Common myeloid progenitor, CD34-positive (primary cell): ENCODE results near the gene SNRNP200.

Source experiments
- CTCF ChIA-PET: fragments of 350-600 bp; sonication (Branson Sonifier 250); formaldehyde crosslinking; loops from one replicate; lab custom pipeline; 2021; ENCODE audit warnings: antibody characterized with exemption; lab: Charles Lee
- POLR2A ChIA-PET: fragments of 350-600 bp; sonication (Branson Sonifier 250); formaldehyde crosslinking; loops from one replicate; lab custom pipeline; 2021; ENCODE audit warnings: antibody characterized with exemption; lab: Charles Lee
- DNase-seq, 3 donors: peaks; one replicate each; pipeline versions ENCODE4 v3.0.0 to v3.0.0-alpha.2; 2013
- H3K27ac ChIP-seq, 2 experiments: 1 replicate in 1 of 2; 2 replicates in 1 of 2; pipeline ENCODE4 v1.7.0; 2013; ENCODE audit warnings: inconsistent platforms in 2 of 2, low read length in 2 of 2, mild to moderate bottlenecking in 2 of 2, low read depth in 1 of 2, moderate library complexity in 1 of 2; ENCODE audit not compliant: severe bottlenecking in 2 of 2, insufficient read depth in 1 of 2, poor library complexity in 1 of 2
- H3K27me3 ChIP-seq, 5 experiments: replicated peaks in 2 of 5; 1 replicate in 3 of 5; 2 replicates in 2 of 5; pipeline versions ENCODE4 v1.6.1 to v1.7.0; 2013; ENCODE audit warnings: low read length in 4 of 5, mild to moderate bottlenecking in 2 of 5, moderate library complexity in 2 of 5, inconsistent platforms in 1 of 5; ENCODE audit not compliant: insufficient read depth in 5 of 5, control insufficient read depth in 4 of 5
- H3K36me3 ChIP-seq, 4 experiments: 1 replicate in 2 of 4; 2 replicates in 2 of 4; pipeline versions ENCODE4 v1.6.1 to v1.7.0; 2013; ENCODE audit warnings: low read length in 3 of 4, control low read depth in 1 of 4, mild to moderate bottlenecking in 1 of 4; ENCODE audit not compliant: control insufficient read depth in 4 of 4, insufficient read depth in 4 of 4
- H3K4me1 ChIP-seq, 4 experiments: 1 replicate in 3 of 4; 2 replicates in 1 of 4; pipeline versions ENCODE4 v1.6.1 to v1.7.1; 2013; ENCODE audit warnings: low read length in 3 of 4, mild to moderate bottlenecking in 3 of 4, control low read depth in 1 of 4, inconsistent platforms in 1 of 4, moderate library complexity in 1 of 4; ENCODE audit not compliant: control insufficient read depth in 4 of 4, insufficient read depth in 4 of 4; ENCODE audit errors: control extremely low read depth in 1 of 4
- H3K4me3 ChIP-seq, 7 experiments: 1 replicate in 4 of 7; 2 replicates in 3 of 7; pipeline versions ENCODE4 v1.5.1 to v1.7.0; 2013; ENCODE audit warnings: mild to moderate bottlenecking in 7 of 7, low read length in 6 of 7, moderate library complexity in 6 of 7, inconsistent platforms in 2 of 7, low read depth in 2 of 7, control low read depth in 1 of 7; ENCODE audit not compliant: insufficient read depth in 4 of 7, control insufficient read depth in 1 of 7; ENCODE audit errors: extremely low read depth in 1 of 7
- H3K9me3 ChIP-seq, 5 experiments: 1 replicate in 4 of 5; 2 replicates in 1 of 5; pipeline versions ENCODE4 v1.6.1 to v1.7.1; 2013; ENCODE audit warnings: low read length in 4 of 5, mild to moderate bottlenecking in 2 of 5, inconsistent platforms in 1 of 5, low read depth in 1 of 5, moderate library complexity in 1 of 5; ENCODE audit not compliant: control insufficient read depth in 4 of 5, insufficient read depth in 2 of 5; ENCODE audit errors: control extremely low read depth in 1 of 5
- WGBS: methylation state at CpG from one replicate; pipeline ENCODE4 v1.1.5; 2013; ENCODE audit not compliant: insufficient coverage; 5-methylcytosine and 5-hydroxymethylcytosine counted together

Gene SNRNP200

GRCh38 chr2:96320326-96320725 lies 15.0 kb upstream of the SNRNP200 start:
- peaks cover 15 to 71% (median 64%) of the 10 kb centered on the region in 4 experiments for H3K4me1 ChIP-seq

DNA sequence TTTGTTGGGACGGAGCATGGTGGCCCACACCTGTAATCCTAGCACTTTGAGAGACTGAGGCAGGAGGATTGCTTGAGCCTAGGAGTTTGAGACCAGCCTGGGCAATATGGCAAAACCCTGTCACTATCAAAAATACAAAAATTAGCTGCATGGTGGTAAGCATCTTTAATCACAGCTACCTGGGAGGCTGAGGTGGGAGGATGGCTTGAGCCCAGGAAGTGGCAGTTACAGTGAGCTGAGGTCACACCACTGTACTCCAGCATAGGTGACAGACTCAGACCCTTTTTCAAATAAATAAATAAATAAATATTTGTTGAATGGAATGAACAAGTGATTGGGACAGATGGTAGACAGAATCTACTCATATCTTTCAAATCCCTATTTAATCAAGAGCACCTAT lies 14.1 kb upstream of the SNRNP200 start:
- Histone ChIP-seq H3K4me1 (peaks cover 13 to 71% (median 64%) of the 10 kb centered on the region in 4 experiments), H3K36me3 (peaks cover 0 to 3% (median 1%) of the 10 kb centered on the region in 4 experiments), H3K9me3 (no peaks in the 10 kb centered on the region), H3K4me3 (peak overlapping the region in 5 of 7 experiments; percentile 42 to 69 (median 51)), H3K27ac (no peak overlapping the region), H3K27me3 (no peaks in the 10 kb centered on the region)
- CTCF ChIA-PET = interaction anchor here (0.7 to 5.9 kb wide), 6 partner anchors 8 to 25 kb away, joined by 3 to 29 read pairs (median 4); partner anchors contain the start of gene SNRNP200
- no CpG with 5 or more reads among the region's 1 CpG for WGBS
- POLR2A ChIA-PET = interaction anchor here (0.6 kb wide), 1 partner anchor 22 kb away, joined by 3 read pairs; no protein-coding TSS in a partner anchor
- peak in 1 of 3 donors; percentile 18 for DNase-seq

More at GRCh38 chr2:96320326-96320725, 15.0 kb upstream of the SNRNP200 start:
- POLR2A ChIA-PET = interaction anchor here (1.4 to 2.3 kb wide), 2 partner anchors 15 kb away, joined by 6 read pairs; partner anchors contain the start of genes NCAPH and SNRNP200
- peak in 2 of 3 donors; percentile 30 to 43 for DNase-seq
- H3K9me3 ChIP-seq = no peaks in the 10 kb centered on the region
- H3K27me3 ChIP-seq = no peaks in the 10 kb centered on the region
- peak overlapping the region in 4 of 7 experiments; percentile 83 to 87 (median 84) for H3K4me3 ChIP-seq
- no peak overlapping the region for H3K27ac ChIP-seq
- WGBS = 88% methylated on average over 2 of the region's 3 CpGs
- CTCF ChIA-PET = interaction anchor here (1.4 to 5.9 kb wide), 7 partner anchors 9 to 38 kb away, joined by 3 to 29 read pairs (median 4); partner anchors contain the start of genes NCAPH and SNRNP200
- H3K36me3 ChIP-seq = peaks cover 0 to 3% (median 1%) of the 10 kb centered on the region in 4 experiments

- ChIA-PET CTCF (interaction anchor here (0.7 to 3.5 kb wide), 2 partner anchors 8 to 26 kb away, joined by 3 to 29 read pairs; no protein-coding TSS in a partner anchor), POLR2A (no interaction called here)
- peak overlapping the region in 3 of 7 experiments; percentile 51 to 69 (median 57) for H3K4me3 ChIP-seq
- no peak for DNase-seq
- H3K27ac ChIP-seq = no peak overlapping the region
- 93% methylated on average over 3 of the region's 4 CpGs for WGBS
- H3K4me1 ChIP-seq = peaks cover 11 to 68% (median 63%) of the 10 kb centered on the region in 4 experiments
- no peaks in the 10 kb centered on the region for H3K9me3 ChIP-seq
- H3K36me3 ChIP-seq = peaks cover 0 to 3% (median 2%) of the 10 kb centered on the region in 4 experiments
- no peaks in the 10 kb centered on the region for H3K27me3 ChIP-seq
Observed at GRCh38 chr2:96318723-96319122, 13.4 kb upstream of the SNRNP200 start.

DNA sequence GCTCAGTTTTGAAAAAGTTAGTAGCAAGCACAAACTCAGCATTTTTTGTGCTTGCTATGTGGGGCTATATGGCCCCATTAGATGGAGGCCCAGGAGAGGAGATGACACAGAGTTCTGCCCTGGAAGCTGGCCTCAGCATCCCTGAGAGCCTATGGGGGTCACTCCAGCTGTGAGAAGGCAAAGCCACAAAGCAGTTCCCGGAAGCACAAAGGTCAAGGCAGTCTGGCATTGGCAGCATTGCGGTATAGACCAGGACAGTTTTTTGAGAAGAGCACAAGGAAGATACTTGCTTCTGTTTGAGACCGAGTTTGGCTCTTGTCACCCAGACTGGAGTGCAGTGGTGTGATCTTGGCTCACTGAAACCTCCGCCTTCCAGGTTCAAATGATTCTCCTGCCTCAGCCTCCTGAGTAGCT lies 12.2 kb upstream of the SNRNP200 start:
- Histone ChIP-seq H3K27ac (no peak overlapping the region), H3K36me3 (peaks cover 0 to 7% (median 4%) of the 10 kb centered on the region in 4 experiments), H3K27me3 (no peaks in the 10 kb centered on the region), H3K9me3 (no peaks in the 10 kb centered on the region), H3K4me1 (peaks cover 11 to 65% (median 60%) of the 10 kb centered on the region in 4 experiments), H3K4me3 (no peak overlapping the region)
- WGBS = 94% methylated on average over 4 of the region's 4 CpGs
- DNase-seq = no peak
- ChIA-PET CTCF (no interaction called here), POLR2A (no interaction called here)

DNA sequence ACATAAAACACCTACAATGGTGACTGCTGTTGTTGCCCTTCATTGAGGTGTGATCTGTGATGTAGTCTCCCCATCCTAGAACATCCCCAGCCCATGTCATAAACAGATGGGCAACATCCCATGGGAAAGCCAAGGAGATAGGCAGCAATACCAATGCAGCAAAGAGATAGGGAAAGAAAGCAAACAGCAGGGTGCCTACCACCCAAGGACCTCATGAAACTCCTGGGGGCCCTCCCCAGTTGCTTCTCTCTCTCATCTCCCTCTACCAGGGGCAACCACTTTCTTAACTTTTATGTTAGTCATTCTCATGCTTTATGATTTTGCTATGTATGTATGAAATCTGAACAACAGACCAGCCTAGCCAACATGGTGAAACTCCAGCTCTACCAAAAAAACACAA lies 11.7 kb upstream of the SNRNP200 start:
- Histone ChIP-seq H3K27ac (no peak overlapping the region), H3K4me3 (no peak overlapping the region), H3K9me3 (no peaks in the 10 kb centered on the region), H3K27me3 (no peaks in the 10 kb centered on the region), H3K4me1 (peaks cover 9 to 60% (median 56%) of the 10 kb centered on the region in 4 experiments), H3K36me3 (peaks cover 0 to 12% (median 6%) of the 10 kb centered on the region in 4 experiments)
- ChIA-PET POLR2A (no interaction called here), CTCF (interaction anchor here (2.7 kb wide), 1 partner anchor 28 kb away, joined by 9 read pairs; no protein-coding TSS in a partner anchor)
- DNase-seq = no peak

DNA sequence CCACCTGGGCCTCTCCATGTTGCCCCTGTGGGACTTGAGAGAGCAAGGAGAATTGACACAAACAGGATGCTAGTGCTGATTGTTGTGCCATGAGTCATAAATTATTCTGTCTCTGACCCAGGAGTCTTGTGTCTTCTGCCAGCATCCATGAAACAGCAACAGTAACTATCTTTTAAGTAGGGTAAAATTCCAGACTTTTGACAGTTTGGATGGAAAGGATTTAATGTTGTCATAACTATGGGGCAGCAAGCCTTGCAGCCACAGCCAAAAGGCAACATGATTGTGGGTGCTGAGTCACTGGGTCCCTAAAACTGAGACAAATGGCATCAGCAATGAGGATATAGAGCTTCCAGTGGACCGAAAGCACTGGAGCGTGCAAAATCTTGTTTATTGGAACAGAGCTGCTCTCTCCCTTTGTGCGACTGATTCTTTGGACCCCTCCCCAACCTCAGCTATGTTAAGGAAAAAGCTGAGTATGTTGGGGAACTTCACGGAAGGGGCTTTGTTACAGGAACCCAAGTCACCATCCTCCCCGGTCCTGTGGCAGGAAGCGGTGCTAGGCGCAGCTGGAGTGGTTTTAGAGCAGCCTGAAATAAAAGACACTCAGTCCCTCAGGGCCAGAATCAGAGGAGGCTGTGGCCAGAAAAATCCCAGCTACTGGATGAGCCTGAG lies 10.2 kb upstream of the SNRNP200 start:
- no peaks in the 10 kb centered on the region for H3K9me3 ChIP-seq
- H3K4me3 ChIP-seq = peak overlapping the region in 5 of 7 experiments; percentile 13 to 59 (median 57)
- POLR2A ChIA-PET = interaction anchor here (0.9 kb wide), 1 partner anchor 10 kb away, joined by 3 read pairs; no protein-coding TSS in a partner anchor
- peaks cover 8 to 49% (median 45%) of the 10 kb centered on the region in 4 experiments for H3K4me1 ChIP-seq
- H3K27ac ChIP-seq = peak overlapping the region; percentile 9 to 65
- peak; percentile 30 to 85 (median 80) for DNase-seq
- no peaks in the 10 kb centered on the region for H3K27me3 ChIP-seq
- CTCF ChIA-PET = interaction anchor here (1.1 to 2.7 kb wide), 4 partner anchors 9 to 55 kb away, joined by 3 to 9 read pairs (median 5); partner anchors contain the start of gene ITPRIPL1
- peaks cover 0 to 16% (median 9%) of the 10 kb centered on the region in 4 experiments for H3K36me3 ChIP-seq
- WGBS = 0% methylated on average over 6 of the region's 7 CpGs
